Measurements from ENCODE around the gene SAE1. TPM values are rescaled to one million over a fixed set of nuclear protein-coding genes. Genes with fewer than 3 reads are reported as not detected.

SAE1 gene
- total RNA-seq, 1 experiment from 2014 or later, result 251 TPM

GRCh38 chr19:47210689-47211316 lies 80.2 kb downstream of the SAE1 start:
- DNase-seq (ENCODE audit: low read depth), result peak; percentile 75

DNA sequence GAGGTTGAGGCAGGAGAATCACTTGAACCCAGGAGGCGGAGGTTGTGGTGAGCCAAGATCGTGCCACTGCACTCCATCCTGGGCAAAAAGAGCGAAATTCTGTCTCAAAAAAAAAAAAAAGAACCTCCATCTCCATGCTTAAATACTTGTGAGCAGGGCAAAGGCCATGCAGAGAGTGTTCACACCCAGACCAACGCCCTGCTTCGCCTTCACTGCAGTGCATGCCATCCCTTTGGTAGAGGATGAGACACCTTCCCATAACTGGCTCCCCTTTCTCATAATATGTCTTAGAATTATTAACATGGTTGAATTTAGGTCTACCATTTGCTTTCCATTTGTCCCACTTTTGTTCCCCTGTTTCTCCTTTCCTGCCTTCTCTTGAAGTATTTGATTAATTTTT lies 84.9 kb downstream of the SAE1 start:
- DNase-seq (ENCODE audit: low read depth), result no peak

DNA sequence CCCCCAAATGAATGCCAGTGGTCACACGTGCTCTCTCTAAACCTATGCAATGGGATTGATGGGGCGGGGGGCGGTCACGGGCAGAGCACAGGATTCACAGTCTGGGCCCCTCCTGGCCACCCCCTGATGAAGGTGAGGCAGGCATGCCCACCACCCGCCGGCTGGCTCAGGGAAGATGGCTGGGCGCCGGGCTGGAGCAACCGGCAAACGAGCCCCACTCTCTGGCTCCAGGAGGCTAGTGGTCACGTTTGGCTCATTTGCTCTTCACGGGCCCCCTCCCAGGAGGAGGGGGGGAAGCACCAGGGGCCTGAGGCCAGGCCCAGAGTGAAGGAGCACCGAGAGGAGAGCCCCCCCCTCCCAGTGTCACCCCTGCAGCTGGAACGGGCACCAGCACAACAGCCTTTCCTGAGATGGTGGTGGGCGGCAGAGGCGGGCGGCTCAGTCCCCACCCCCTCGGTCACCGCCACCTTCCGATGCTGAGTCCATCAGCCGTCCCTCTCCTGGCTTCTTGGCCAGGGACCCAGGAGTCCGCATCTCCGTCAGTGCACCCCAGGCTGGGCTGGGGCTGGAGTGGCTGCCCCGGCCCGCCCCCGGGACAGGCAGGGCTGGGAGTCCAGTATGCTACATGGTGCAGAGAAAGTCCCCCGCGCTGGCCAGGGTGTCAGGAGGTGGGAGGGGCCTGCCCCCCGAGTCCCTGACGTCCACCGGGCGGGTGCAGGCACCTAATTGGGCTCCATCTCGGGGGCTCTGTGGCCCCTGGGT lies 90.6 kb downstream of the SAE1 start:
- no peak for DNase-seq (ENCODE audit: low read depth)

DNA sequence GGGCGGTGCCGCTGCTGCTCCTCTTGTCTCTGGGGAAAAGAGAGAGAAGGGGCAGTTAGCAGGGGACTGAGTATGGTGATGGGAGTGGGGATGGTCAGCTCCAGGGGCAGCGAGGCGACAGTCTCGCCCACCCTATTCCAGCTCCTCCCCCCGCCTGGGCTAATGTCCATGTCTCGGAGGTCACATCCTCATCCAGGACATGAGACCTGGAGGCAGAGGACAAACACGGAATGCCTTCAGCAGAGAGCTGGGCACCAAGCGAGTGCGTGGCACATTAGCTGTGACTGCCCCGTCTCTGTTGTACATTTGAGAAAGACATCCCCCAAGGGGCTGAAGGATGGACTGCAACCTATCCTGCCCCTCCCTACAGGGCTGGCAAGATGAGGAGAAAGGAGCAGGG lies 91.3 kb downstream of the SAE1 start:
- no peak for DNase-seq (ENCODE audit: low read depth)

DNA sequence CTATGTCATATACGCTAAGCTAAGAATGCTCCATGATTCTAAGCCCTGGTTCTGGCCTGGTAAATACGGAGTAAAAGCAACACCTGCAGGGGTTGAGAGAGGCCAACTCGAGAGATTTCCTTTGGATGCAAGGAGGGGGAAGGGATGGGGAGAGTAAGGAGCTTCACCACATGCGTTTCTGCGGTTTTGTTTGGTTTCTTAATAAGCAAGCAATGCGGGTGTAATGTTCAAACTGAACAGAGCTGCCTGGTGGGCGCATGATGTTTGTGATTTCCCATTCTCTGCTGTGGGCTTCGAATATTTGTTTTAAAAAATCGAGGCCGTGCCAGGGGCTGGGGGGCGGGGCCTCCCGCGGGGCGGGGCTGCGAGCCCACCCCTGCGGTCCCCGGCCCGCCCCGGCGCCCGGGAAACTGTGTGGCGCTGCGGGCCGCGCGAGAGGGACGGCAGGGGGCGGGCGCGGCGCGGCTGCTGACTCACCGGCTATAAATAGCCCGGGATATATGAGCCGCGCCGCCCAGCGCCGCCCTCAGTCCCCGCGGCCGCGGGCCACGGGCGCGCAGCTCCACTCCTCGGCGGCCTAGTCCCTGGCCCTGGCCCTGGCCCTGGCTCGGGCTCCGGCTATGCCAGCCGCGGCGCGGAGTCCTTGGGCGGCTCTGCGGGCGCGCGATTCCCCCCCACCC lies 95.3 kb downstream of the SAE1 start:
- DNase-seq (ENCODE audit: low read depth), result peak; percentile 89

DNA sequence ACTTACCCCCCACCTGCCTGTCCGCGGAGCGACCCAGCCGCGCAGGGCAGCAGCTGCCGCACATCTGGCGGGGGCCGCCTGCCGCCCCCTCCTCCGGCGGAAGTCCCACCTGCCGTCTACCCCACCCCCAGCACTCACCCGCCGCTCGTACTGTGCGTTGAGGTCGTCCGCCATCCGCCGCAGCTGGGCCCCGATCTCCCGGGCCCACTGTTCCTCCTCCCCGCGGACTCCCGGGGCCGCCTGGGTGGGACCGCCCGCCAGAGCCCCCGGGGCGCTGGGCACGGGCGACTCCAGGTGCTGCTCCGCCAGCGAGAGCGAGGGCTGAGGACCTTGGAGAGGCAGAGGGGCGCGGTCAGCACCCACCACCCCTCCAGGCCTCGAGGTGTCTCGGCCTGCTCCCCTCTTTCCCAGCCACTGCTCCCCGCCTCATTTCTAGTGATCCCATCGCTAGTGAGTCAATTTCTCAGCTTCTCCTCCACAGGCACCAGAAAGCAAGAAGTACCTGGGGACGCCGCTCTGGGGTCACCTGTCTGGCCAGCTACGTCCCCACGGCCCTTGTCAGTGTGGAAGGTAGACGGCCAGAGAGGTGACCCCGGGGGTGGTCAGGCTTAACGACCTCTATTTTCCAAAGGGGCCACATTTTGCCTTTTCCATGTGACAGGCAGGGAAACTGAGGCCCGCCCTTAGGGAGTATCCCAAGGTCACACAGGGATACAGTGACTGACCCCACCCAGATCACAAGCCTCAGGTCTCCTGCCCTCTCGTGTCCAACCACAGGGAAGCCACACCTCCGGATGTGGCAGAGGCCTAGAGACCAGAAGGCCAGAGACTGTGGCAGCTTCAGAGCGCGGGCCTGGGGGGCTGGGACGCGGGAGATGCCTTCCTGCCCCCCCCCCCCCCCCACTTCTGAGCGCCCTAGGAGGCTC lies 96.1 kb downstream of the SAE1 start:
- DNase-seq (ENCODE audit: low read depth), result peak; percentile 88

- DNase-seq (ENCODE audit: low read depth), result peak; percentile 94
Observed at GRCh38 chr19:47227352-47228167, 96.9 kb downstream of the SAE1 start.

GRCh38 chr19:47228168-47228936 lies 97.7 kb downstream of the SAE1 start:
- peak; percentile 50 for DNase-seq (ENCODE audit: low read depth)

- peak; percentile 36 for DNase-seq (ENCODE audit: low read depth)
Observed at GRCh38 chr19:47228937-47229675, 98.5 kb downstream of the SAE1 start.

DNA sequence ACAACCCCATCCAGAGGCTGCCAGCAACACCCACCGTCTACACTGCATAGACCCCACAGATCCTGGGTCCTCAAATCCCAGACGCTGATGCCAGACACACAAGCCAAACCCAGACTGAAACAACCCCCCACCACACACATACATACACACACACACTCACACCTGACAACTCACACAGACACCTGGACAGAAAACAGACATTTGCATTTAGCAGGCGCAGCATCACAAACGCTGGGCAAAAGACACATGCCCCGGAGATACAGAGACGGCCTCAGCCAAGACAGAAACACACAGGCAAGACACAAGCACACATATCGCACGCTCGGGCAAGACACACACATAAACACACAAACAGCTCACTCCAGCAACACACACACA lies 99.0 kb downstream of the SAE1 start:
- peak; percentile 28 for DNase-seq (ENCODE audit: low read depth)

- DNase-seq (ENCODE audit: low read depth), result peak; percentile 43
Observed at GRCh38 chr19:47230054-47230920, 99.7 kb downstream of the SAE1 start.

- no peak for DNase-seq (ENCODE audit: low read depth)
Observed at GRCh38 chr19:47230921-47231214, 100.2 kb downstream of the SAE1 start, which contains the start of gene BBC3. Gene BBC3, minus strand, starts transcription at chr19:47231199. Its CDS starts 2,768 bp downstream, at chr19:47228431.

DNA sequence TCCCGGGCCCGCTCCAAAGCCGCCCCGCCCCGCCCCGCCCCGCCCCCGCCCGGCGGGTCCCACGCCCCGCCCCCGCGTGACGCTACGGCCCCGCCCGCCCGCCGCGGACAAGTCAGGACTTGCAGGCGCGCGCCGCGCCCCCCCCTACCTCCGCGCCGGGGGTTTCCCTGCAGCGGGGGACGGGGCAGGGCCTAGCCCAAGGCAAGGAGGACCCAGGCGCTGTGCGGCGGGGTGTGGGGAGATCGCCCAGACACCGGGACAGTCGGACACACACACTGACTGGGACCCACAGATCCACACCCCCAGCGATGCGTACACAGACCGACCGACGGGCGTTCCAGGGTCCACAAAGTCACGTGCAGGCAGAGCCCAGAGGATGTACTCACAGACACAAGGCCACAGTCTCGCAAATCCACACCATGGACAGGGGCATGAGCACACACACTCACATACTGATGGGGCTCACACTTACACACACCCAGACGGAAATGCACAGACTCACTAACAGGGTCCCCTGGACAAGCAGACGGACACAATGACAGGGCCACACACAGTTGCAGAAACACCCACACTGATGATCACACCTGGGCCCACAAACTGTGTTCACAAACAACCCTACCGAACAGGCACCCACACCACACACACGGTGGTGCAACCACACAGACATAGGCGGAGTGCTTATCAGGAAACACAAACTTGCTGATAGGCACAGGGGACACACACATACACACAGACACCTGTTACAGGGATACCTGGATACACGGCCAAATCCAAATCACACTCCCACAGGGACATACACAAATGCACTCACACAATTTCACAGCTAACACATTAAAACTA lies 100.8 kb downstream of the SAE1 start:
- DNase-seq (ENCODE audit: low read depth), result peak; percentile 73

DNA sequence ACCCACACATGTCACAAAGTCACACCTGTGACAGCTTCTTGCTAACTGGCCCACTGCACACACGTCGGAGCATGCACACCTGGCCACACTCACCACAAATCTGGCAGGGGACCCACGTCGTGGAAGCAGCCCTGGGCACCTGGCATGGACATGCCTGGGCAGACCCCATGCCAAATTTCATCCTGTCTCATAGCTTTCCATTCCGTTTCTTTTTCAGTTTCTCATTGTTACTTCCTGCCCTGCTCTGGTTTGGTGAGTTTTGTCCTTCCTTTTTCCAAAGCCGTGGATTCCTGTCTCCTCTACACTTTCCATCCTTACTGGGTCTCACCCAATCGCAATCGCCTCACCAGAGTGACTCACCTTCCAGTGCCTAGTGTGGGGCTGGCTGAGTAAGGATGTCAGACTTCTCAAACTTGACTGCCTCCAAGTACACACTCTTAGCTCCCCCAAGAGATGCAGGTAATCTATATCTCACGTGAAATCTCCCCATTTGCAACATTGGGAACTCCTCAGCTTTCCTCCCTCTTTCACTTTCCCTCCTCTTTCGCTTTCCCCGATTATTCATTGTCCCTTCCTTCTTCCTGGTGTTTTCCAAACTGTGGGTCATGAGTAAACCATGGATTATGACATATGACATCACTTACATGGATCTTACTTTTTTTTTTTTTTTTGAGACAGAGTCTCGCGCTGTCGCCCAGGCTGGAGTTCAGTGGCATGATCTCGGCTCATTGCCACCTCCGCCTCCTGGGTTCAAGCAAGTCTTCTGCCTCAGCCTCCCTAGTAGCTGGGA lies 102.0 kb downstream of the SAE1 start:
- DNase-seq (ENCODE audit: low read depth), result peak; percentile 71

DNA sequence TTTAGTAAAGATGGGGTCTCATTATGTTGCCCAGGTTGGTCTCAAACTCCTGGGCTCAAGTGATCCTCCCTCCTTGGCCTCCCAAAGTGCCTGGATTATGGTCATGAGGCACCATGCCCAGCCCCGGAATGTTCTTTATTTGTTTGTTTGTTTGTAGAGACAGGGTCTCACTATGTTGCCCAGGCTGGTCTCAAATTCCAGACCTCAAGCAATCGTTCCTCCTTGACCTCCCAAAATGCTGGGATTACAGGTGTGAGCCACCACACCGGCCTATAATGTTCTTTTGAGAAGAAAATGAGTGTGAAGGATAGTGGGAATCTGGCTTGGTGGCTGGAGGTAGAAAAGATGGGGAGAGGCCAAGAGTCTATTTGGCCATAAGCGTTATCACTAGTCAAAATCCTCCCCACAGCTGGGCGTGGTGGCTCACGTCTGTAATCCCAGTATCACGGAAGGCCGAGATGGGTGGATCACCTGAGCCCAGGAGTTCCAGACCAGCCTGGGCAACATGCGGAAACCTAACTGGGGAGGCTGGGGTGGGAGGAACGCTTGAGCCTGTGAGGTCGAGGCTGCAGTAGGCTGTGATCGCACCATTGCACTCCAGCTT lies 105.5 kb downstream of the SAE1 start:
- DNase-seq (ENCODE audit: low read depth), result no peak

GRCh38 chr19:47239152-47239551 lies 108.5 kb downstream of the SAE1 start:
- no peak for DNase-seq (ENCODE audit: low read depth)

Measured in RPMI7951 (cell line).